Measurements from ENCODE around the gene TRIM7.

TRIM7 gene

GRCh38 chr5:181204826-181205760 is at the start of gene TRIM7:
TSS of gene TRIM7 (minus strand) at chr5:181205196. CDS start at chr5:181205110, 86 bp downstream.
- DNase-seq (ENCODE audit: low spot score), result no peak

GRCh38 chr5:181248277-181248676 is 43.3 kb upstream of the TRIM7 start:
- DNase-seq (ENCODE audit: low spot score), result no peak

GRCh38 chr5:181246276-181247049 is 41.5 kb upstream of the TRIM7 start:
- DNase-seq (ENCODE audit: low spot score), result peak; percentile 67

GRCh38 chr5:181245427-181246275 is 40.7 kb upstream of the TRIM7 start:
- DNase-seq (ENCODE audit: low spot score), result no peak

GRCh38 chr5:181243564-181244343 is 38.8 kb upstream of the TRIM7 start, which contains the start of gene RACK1:
TSS of gene RACK1 (minus strand) at chr5:181243906. CDS start at chr5:181243800, 106 bp downstream.
- DNase-seq (ENCODE audit: low spot score), result peak; percentile 87

- DNase-seq (ENCODE audit: low spot score), result no peak
Observed at GRCh38 chr5:181243018-181243563, 38.1 kb upstream of the TRIM7 start.

GRCh38 chr5:181242031-181242451 is 37.0 kb upstream of the TRIM7 start:
- DNase-seq (ENCODE audit: low spot score), result no peak

- DNase-seq (ENCODE audit: low spot score), result peak; percentile 52
Observed at GRCh38 chr5:181241393-181241975, 36.5 kb upstream of the TRIM7 start.

GRCh38 chr5:181239062-181239663 is 34.2 kb upstream of the TRIM7 start:
- no peak for DNase-seq (ENCODE audit: low spot score)

- DNase-seq (ENCODE audit: low spot score), result no peak
Observed at GRCh38 chr5:181237729-181238385, 32.9 kb upstream of the TRIM7 start.

- no peak for DNase-seq (ENCODE audit: low spot score)
Observed at GRCh38 chr5:181236954-181237641, 32.1 kb upstream of the TRIM7 start.

- DNase-seq (ENCODE audit: low spot score), result no peak
Observed at GRCh38 chr5:181236471-181236870, 31.5 kb upstream of the TRIM7 start.

- no peak for DNase-seq (ENCODE audit: low spot score)
Observed at GRCh38 chr5:181235689-181236366, 30.8 kb upstream of the TRIM7 start.

GRCh38 chr5:181235323-181235688 is 30.3 kb upstream of the TRIM7 start:
- no peak for DNase-seq (ENCODE audit: low spot score)

GRCh38 chr5:181234455-181235306 is 29.7 kb upstream of the TRIM7 start:
- DNase-seq (ENCODE audit: low spot score), result no peak

- no peak for DNase-seq (ENCODE audit: low spot score)
Observed at GRCh38 chr5:181233801-181234454, 28.9 kb upstream of the TRIM7 start.

Measured in CD4-positive, alpha-beta T cell treated with Interleukin-15 for 4 hours (primary cell).